Aorta (tissue), 5 donors: ENCODE results near the gene PTPN18. TPM values are rescaled to one million over a fixed set of nuclear protein-coding genes. Genes with fewer than 3 reads are reported as not detected.

Experiments used
- ATAC-seq: fragments of 200-7000 bp; cut with Tn5 transposase; one replicate; pipeline ENCODE4 v1.9.1; 2022; ENCODE audit warnings: moderate library complexity; ENCODE audit not compliant: low FRiP score
- DNase-seq, 2 donors: peaks; one replicate each; pipeline ENCODE4 v3.0.0-alpha.2; 2020
- H3K27ac ChIP-seq, 2 donors: one replicate each; pipeline ENCODE4 v1.5.1; 2013; ENCODE audit warnings: low read length in 2 of 2, mild to moderate bottlenecking in 2 of 2, moderate library complexity in 2 of 2, control low read depth in 1 of 2, inconsistent platforms in 1 of 2, low read depth in 1 of 2
- H3K27me3 ChIP-seq, 2 donors: one replicate each; pipeline ENCODE4 v1.6.1; 2013; ENCODE audit warnings: control low read depth in 1 of 2, low read length in 1 of 2, mild to moderate bottlenecking in 1 of 2, moderate library complexity in 1 of 2; ENCODE audit not compliant: insufficient read depth in 2 of 2, control insufficient read depth in 1 of 2
- H3K36me3 ChIP-seq, 2 donors: one replicate each; pipeline ENCODE4 v1.6.1; 2013; ENCODE audit warnings: control low read depth in 1 of 2, low read length in 1 of 2, mild to moderate bottlenecking in 1 of 2; ENCODE audit not compliant: insufficient read depth in 2 of 2, control insufficient read depth in 1 of 2
- H3K4me1 ChIP-seq, 2 donors: one replicate each; pipeline ENCODE4 v1.6.1; 2013; ENCODE audit warnings: low read length in 2 of 2, control low read depth in 1 of 2, mild to moderate bottlenecking in 1 of 2, moderate library complexity in 1 of 2; ENCODE audit not compliant: insufficient read depth in 2 of 2, control insufficient read depth in 1 of 2
- H3K4me3 ChIP-seq, 2 donors: one replicate each; pipeline ENCODE4 v1.5.1; 2013; ENCODE audit warnings: low read length in 2 of 2, control low read depth in 1 of 2, mild to moderate bottlenecking in 1 of 2
- H3K9me3 ChIP-seq: one replicate; pipeline ENCODE4 v1.6.1; 2013; ENCODE audit warnings: mild to moderate bottlenecking, low read length; ENCODE audit not compliant: control insufficient read depth
- WGBS, 2 donors: extraction: QIAGEN DNeasy Blood & Tissue Kit; methylation state at CpG; one replicate each; pipeline ENCODE4 v1.1.7; 2013; 5-methylcytosine and 5-hydroxymethylcytosine counted together
- intact Hi-C, 2 donors: fragments of 100-400 bp; cut with DNase I; formaldehyde crosslinking; loops; one replicate each; pipeline versions ENCODE4 v1.14.2 to v1.15.0; 2022
- polyA plus RNA-seq, 2 donors: library from polyadenylated mRNA; stranded (reverse); fragments of 200-250 nt; gene quantifications; one replicate each; pipeline ENCODE4 v1.2.3, GENCODE V29; 2013
- total RNA-seq, 2 donors: library from RNA; stranded (reverse); fragmentation: NEBNext Ultra II Directional; extraction: Animal tissue kit (Norgen Biotek cat#: 25700); gene quantifications; one replicate each; pipeline ENCODE4 v1.2.1, GENCODE V29; 2021
- donor health status: healthy with polysubstance abuse.
- donor health status: Bipolar disorder and iron deficiency.
- donor health status: DM: no; HTN: no; CAD: no.
- donor health status: DM: no; HTN: no; CAD: no.
- donor health status: DM: yes; HTN: yes; CAD: no.

PTPN18 gene
- total and polyA plus RNA-seq, 4 donors = 37.3 to 71.0 (median 43.0) TPM

GRCh38 chr2:130336877-130337734, 18.8 kb upstream of the PTPN18 start:
- Histone ChIP-seq H3K9me3 (no peaks in the 10 kb centered on the region), H3K36me3 (peaks cover 0 to 6% of the 10 kb centered on the region in 2 donors), H3K4me3 (no peak overlapping the region), H3K27me3 (no peaks in the 10 kb centered on the region), H3K4me1 (no peaks in the 10 kb centered on the region), H3K27ac (no peak overlapping the region)
- intact Hi-C loops = loop anchor here in 1 of 2 donors (5.0 kb wide), 1 partner anchor 155 kb away; the partner anchor contains the start of genes MZT2B and SMPD4
- ATAC-seq (peak; percentile 80), DNase-seq (peak; percentile 73 to 89)
- WGBS, 2 donors = 21 to 25% methylated on average over 29 of the region's 29 CpGs

GRCh38 chr2:130337735-130338325, 18.0 kb upstream of the PTPN18 start:
- Histone ChIP-seq H3K27ac (no peak overlapping the region), H3K27me3 (no peaks in the 10 kb centered on the region), H3K9me3 (no peaks in the 10 kb centered on the region), H3K4me3 (no peak overlapping the region), H3K36me3 (peaks cover 0 to 6% of the 10 kb centered on the region in 2 donors), H3K4me1 (no peaks in the 10 kb centered on the region)
- 60 to 61% methylated on average over 8 of the region's 8 CpGs for WGBS, 2 donors
- intact Hi-C loops = loop anchor here in 1 of 2 donors (5.0 kb wide), 1 partner anchor 156 kb away; the partner anchor contains the start of genes MZT2B and SMPD4
- DNase-seq (no peak), ATAC-seq (no peak)

- Histone ChIP-seq H3K4me1 (no peaks in the 10 kb centered on the region), H3K4me3 (no peak overlapping the region), H3K27me3 (no peaks in the 10 kb centered on the region), H3K27ac (no peak overlapping the region), H3K36me3 (peaks cover 0 to 6% of the 10 kb centered on the region in 2 donors), H3K9me3 (no peaks in the 10 kb centered on the region)
- DNase-seq (no peak), ATAC-seq (no peak)
- WGBS, 2 donors = 93 to 94% methylated on average over 12 of the region's 12 CpGs
- intact Hi-C loops = loop anchor here in 1 of 2 donors (5.0 kb wide), 1 partner anchor 157 kb away; the partner anchor contains the start of genes MZT2B and SMPD4
Observed at GRCh38 chr2:130338793-130339345, 17.0 kb upstream of the PTPN18 start.

GRCh38 chr2:130339885-130340745, 15.7 kb upstream of the PTPN18 start:
- intact Hi-C loops = loop anchor here (5.0 to 10.0 kb wide), 2 partner anchors 158 to 465 kb away; partner anchors contain the start of genes MZT2B (in 1 of the 2) and SMPD4 (in 1 of the 2)
- H3K9me3 ChIP-seq = no peaks in the 10 kb centered on the region
- ATAC-seq = no peak
- no peaks in the 10 kb centered on the region for H3K4me1 ChIP-seq
- DNase-seq = no peak
- H3K27me3 ChIP-seq = no peaks in the 10 kb centered on the region
- no peak overlapping the region for H3K4me3 ChIP-seq
- WGBS, 2 donors = 95% methylated on average over 10 of the region's 10 CpGs
- H3K27ac ChIP-seq = no peak overlapping the region
- H3K36me3 ChIP-seq = peaks cover 0 to 7% of the 10 kb centered on the region in 2 donors

DNA sequence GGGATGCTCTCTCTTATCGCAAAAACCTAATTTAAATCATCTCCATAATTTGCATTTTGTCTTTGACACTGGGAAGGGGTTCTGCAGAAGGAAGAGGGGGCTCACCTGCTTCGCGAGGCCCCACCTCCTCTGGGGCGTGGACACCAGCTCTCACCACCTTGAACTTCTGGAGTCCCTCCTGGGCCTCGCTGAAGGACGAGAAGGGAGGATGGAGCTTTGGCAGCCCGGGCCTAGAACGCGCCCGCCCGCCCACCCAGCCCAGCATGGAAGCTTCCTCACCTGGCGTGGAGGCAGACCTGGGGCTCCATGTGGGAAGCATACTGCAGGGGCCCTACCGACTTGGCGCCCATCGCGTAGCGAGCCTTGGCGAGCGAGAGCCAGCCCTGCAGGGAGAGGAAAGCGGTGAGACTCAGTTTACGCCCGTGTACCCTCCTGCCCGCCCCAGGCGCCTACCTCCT, 14.3 kb upstream of the PTPN18 start:
- no peaks in the 10 kb centered on the region for H3K27me3 ChIP-seq
- intact Hi-C loops = loop anchor here in 1 of 2 donors (1.0 to 10.0 kb wide), 2 partner anchors 31 to 467 kb away; no protein-coding TSS in a partner anchor
- ATAC-seq (no peak), DNase-seq (no peak)
- H3K4me3 ChIP-seq = peak overlapping the region; percentile 71 to 91
- H3K4me1 ChIP-seq = no peaks in the 10 kb centered on the region
- H3K9me3 ChIP-seq = no peaks in the 10 kb centered on the region
- H3K36me3 ChIP-seq = peaks cover 0 to 10% of the 10 kb centered on the region in 2 donors
- peak overlapping the region; percentile 24 to 92 for H3K27ac ChIP-seq
- 2 to 3% methylated on average over 17 to 24 of the region's 24 CpGs for WGBS, 2 donors

DNA sequence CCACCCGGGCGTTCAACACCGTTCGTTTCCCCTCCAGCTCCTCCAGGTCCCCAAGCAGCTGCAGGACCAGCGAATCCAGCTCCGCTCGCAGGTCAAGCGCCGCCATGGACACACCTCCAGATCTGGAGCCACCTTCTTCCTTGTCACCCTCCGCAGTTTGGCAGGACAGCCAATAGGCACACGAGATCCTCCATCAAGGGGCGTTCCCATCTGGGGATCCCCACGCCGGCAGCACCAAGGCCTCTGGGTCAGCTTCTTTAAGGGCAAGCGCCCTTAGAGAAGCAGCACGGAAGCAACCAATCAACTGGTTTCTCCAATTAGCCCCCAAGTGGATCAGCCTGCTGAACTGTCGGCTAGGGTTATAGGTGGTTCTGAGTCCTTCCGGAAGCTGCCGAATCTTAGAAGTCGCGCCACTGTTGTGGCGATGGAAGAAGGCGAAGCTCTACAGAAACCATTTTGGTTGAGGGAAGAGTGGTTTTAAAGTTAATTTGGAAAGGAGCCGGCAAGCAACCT, 13.8 kb upstream of the PTPN18 start:
- ATAC-seq (peak; percentile 93), DNase-seq (peak; percentile 93)
- H3K27ac ChIP-seq = peak overlapping the region; percentile 24 to 92
- intact Hi-C loops = loop anchor here in 1 of 2 donors (1.0 to 10.0 kb wide), 2 partner anchors 30 to 467 kb away; no protein-coding TSS in a partner anchor
- H3K4me1 ChIP-seq = no peaks in the 10 kb centered on the region
- no peaks in the 10 kb centered on the region for H3K27me3 ChIP-seq
- no peaks in the 10 kb centered on the region for H3K9me3 ChIP-seq
- peak overlapping the region; percentile 71 to 91 for H3K4me3 ChIP-seq
- peaks cover 0 to 10% of the 10 kb centered on the region in 2 donors for H3K36me3 ChIP-seq
- WGBS, 2 donors = 0% methylated on average over 24 of the region's 24 CpGs

DNA sequence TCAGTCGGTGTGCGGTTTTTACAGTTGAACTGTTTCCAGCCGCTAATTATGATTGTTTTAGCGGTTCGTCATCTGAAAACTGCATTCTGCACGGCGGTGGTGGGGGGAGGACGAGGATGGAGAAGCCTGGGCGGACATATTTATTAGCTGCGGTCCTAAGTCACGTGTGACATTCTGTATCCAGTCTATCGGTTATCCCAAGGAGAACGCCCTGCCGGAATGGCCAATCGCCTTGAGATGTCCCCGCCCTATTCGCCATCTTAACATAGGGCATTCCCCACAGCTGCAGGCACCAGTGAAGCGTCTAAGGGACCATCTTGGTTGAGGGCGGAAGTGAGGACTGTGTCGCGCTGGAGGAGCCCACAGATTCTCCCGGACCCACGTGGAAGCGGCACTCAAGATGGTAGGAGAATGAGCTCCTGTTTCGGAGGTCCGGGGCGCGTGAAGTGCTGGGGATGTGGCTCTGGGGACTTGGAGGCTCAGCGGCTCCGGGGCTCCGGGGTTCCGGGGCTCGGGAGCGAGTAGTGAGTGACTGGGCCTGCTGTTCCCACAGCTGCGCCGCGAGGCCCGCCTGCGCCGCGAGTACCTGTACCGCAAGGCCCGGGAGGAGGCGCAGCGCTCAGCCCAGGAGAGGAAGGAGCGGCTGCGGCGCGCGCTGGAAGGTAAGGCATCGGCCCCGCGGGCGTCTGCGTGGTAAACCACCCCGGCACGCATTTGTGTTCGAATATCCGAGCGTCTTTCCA, 13.2 kb upstream of the PTPN18 start, which contains the start of gene IMP4:
Gene IMP4 (plus strand): TSS at position 365 of the 743 bp plus-strand sequence. CDS start 36 bp downstream, at position 401.
- 0% methylated on average over 59 to 60 of the region's 60 CpGs for WGBS, 2 donors
- peak within 1 kb of the TSS; percentile 71 to 91 for H3K4me3 ChIP-seq
- H3K4me1 ChIP-seq = no peaks in the 10 kb centered on the region
- peak; percentile 97 to 98 for DNase-seq
- no peaks in the 10 kb centered on the region for H3K27me3 ChIP-seq
- peak; percentile 98 for ATAC-seq
- peaks cover 0 to 10% of the 10 kb centered on the region in 2 donors for H3K36me3 ChIP-seq
- peak within 1 kb of the TSS; percentile 24 to 92 for H3K27ac ChIP-seq
- H3K9me3 ChIP-seq = no peaks in the 10 kb centered on the region
- intact Hi-C loops = loop anchor here in 1 of 2 donors (1.0 to 10.0 kb wide), 2 partner anchors 30 to 468 kb away; no protein-coding TSS in a partner anchor
